T-helper 1 cell treated with Interleukin-12 subunit alpha and Interleukin-12 subunit beta and Interleukin-4 antibody, amounts not matched to agents 30 ng/mL and 1 ng/mL, for 36 hours (primary cell): ENCODE results near the gene NARS2. TPM values are rescaled to one million over a fixed set of nuclear protein-coding genes. Genes with fewer than 3 reads are reported as not detected.

ENCODE experiments used
- intact Hi-C: fragments of 100-400 bp; cut with micrococcal nuclease; formaldehyde crosslinking; loops from one replicate; pipeline ENCODE4 v1.15.1; 2024
- total RNA-seq: library from RNA; stranded (reverse); gene quantifications from 2 replicates; pipeline ENCODE4 v1.2.3, GENCODE V29; 2022

The NARS2 gene
- total RNA-seq, 1 donor from 2014 or later = 15.8 TPM

- intact Hi-C loops = loop anchor here (1.0 to 2.0 kb wide), 11 partner anchors 7 to 597 kb away; partner anchors contain the start of genes AAMDC, ALG8, INTS4 and KCTD21
Measured at GRCh38 chr11:78417888-78418583, 156.6 kb downstream of the NARS2 start.

GRCh38 chr11:78417175-78417887 is 157.3 kb downstream of the NARS2 start, which contains the start of gene GAB2:
Gene GAB2 (minus strand): TSS chr11:78417820. CDS start chr11:78417720, 100 bp downstream.
- intact Hi-C loops = loop anchor here (1.0 to 2.0 kb wide), 10 partner anchors 8 to 597 kb away; partner anchors contain the start of genes AAMDC, ALG8, KCTD21 and NARS2

- intact Hi-C loops = loop anchor here (1.0 to 2.0 kb wide), 11 partner anchors 9 to 596 kb away; partner anchors contain the start of genes AAMDC, ALG8, KCTD21 and NARS2
Measured at GRCh38 chr11:78416285-78417174, 158.1 kb downstream of the NARS2 start.

- intact Hi-C loops = no loop called here
Measured at GRCh38 chr11:78415338-78415737, 159.3 kb downstream of the NARS2 start.

GRCh38 chr11:78414321-78415051 is 160.2 kb downstream of the NARS2 start:
- intact Hi-C loops = no loop called here

GRCh38 chr11:78408619-78409018 is 166.0 kb downstream of the NARS2 start:
- intact Hi-C loops = no loop called here

GRCh38 chr11:78406568-78407196 is 168.0 kb downstream of the NARS2 start:
- intact Hi-C loops = no loop called here

- intact Hi-C loops = no loop called here
Measured at GRCh38 chr11:78405805-78406204, 168.9 kb downstream of the NARS2 start.

- intact Hi-C loops = no loop called here
Measured at GRCh38 chr11:78403781-78404180, 170.9 kb downstream of the NARS2 start.

- intact Hi-C loops = no loop called here
Measured at GRCh38 chr11:78402847-78403246, 171.8 kb downstream of the NARS2 start.

- intact Hi-C loops = no loop called here
Measured at GRCh38 chr11:78400702-78401101, 174.0 kb downstream of the NARS2 start.

GRCh38 chr11:78400116-78400515 is 174.5 kb downstream of the NARS2 start:
- intact Hi-C loops = no loop called here

- intact Hi-C loops = no loop called here
Measured at GRCh38 chr11:78399136-78399535, 175.5 kb downstream of the NARS2 start.

- intact Hi-C loops = no loop called here
Measured at GRCh38 chr11:78398715-78399114, 175.9 kb downstream of the NARS2 start.

GRCh38 chr11:78397398-78397797 is 177.3 kb downstream of the NARS2 start:
- intact Hi-C loops = loop anchor here (1.0 kb wide), 2 partner anchors 72 to 169 kb away; no protein-coding TSS in a partner anchor

GRCh38 chr11:78395597-78395996 is 179.1 kb downstream of the NARS2 start:
- intact Hi-C loops = loop anchor here (2.0 kb wide), 1 partner anchor 101 kb away; no protein-coding TSS in a partner anchor

- intact Hi-C loops = no loop called here
Measured at GRCh38 chr11:78392854-78393253, 181.8 kb downstream of the NARS2 start.

- intact Hi-C loops = no loop called here
Measured at GRCh38 chr11:78391424-78391823, 183.2 kb downstream of the NARS2 start.

GRCh38 chr11:78390809-78391208 is 183.9 kb downstream of the NARS2 start:
- intact Hi-C loops = no loop called here
